Neuronal stem cell (in vitro differentiated cells): ENCODE results near the gene SORL1.

Experiments
- DNase-seq: peaks from one replicate; pipeline ENCODE4 v3.0.0-alpha.2; 2013; ENCODE audit warnings: low spot score
- H2AFZ ChIP-seq: one replicate; pipeline ENCODE4 v1.6.1; 2013; ENCODE audit warnings: mild to moderate bottlenecking, low read length, inconsistent platforms
- H2AK5ac ChIP-seq: 2 replicates; pipeline ENCODE4 v1.6.1; 2013; ENCODE audit warnings: low read depth, mild to moderate bottlenecking, inconsistent platforms, low read length, moderate library complexity, mixed read lengths
- H2BK120ac ChIP-seq: 2 replicates; pipeline ENCODE4 v1.6.1; 2013; ENCODE audit warnings: low read depth, mild to moderate bottlenecking, inconsistent platforms, low read length, moderate library complexity, mixed read lengths
- H2BK12ac ChIP-seq: one replicate; pipeline ENCODE4 v1.6.1; 2013; ENCODE audit warnings: low read length, inconsistent platforms
- H2BK15ac ChIP-seq: 2 replicates; pipeline ENCODE4 v1.6.1; 2013; ENCODE audit warnings: mild to moderate bottlenecking, low read length, inconsistent platforms, mixed read lengths
- H2BK5ac ChIP-seq: one replicate; pipeline ENCODE4 v1.6.1; 2013; ENCODE audit warnings: inconsistent platforms, mild to moderate bottlenecking, low read length, moderate library complexity
- H3K14ac ChIP-seq: one replicate; pipeline ENCODE4 v1.6.1; 2013; ENCODE audit warnings: low read length, inconsistent platforms
- H3K18ac ChIP-seq: 2 replicates; pipeline ENCODE4 v1.6.1; 2013; ENCODE audit warnings: low read length, inconsistent platforms
- H3K23ac ChIP-seq: 2 replicates; pipeline ENCODE4 v1.6.1; 2013; ENCODE audit warnings: low read depth, mild to moderate bottlenecking, mixed read lengths, low read length, inconsistent platforms; ENCODE audit not compliant: poor library complexity
- H3K27ac ChIP-seq: replicated peaks from 3 replicates; pipeline ENCODE4 v1.5.1; 2013; ENCODE audit warnings: low read length, inconsistent platforms
- H3K27me3 ChIP-seq, 3 experiments: 2 replicates each; pipeline ENCODE4 v1.6.1; 2013; ENCODE audit warnings: low read length in 3 of 3, mild to moderate bottlenecking in 2 of 3, inconsistent platforms in 1 of 3, low read depth in 1 of 3, mixed read lengths in 1 of 3, moderate library complexity in 1 of 3; ENCODE audit not compliant: control insufficient read depth in 3 of 3, insufficient read depth in 3 of 3
- H3K36me3 ChIP-seq, 2 donors: replicated peaks in 1 of 2; 2 replicates each; pipeline ENCODE4 v1.6.1; 2013; ENCODE audit warnings: low read length in 2 of 2; ENCODE audit not compliant: control insufficient read depth in 2 of 2, insufficient read depth in 2 of 2
- H3K4ac ChIP-seq: 2 replicates; pipeline ENCODE4 v1.6.1; 2013; ENCODE audit warnings: inconsistent platforms, mild to moderate bottlenecking, low read length, moderate library complexity
- H3K4me1 ChIP-seq, 2 donors: 1 replicate in 1 of 2; 2 replicates in 1 of 2; pipeline ENCODE4 v1.6.1; 2013; ENCODE audit warnings: low read length in 2 of 2, low read depth in 1 of 2; ENCODE audit not compliant: control insufficient read depth in 2 of 2, insufficient read depth in 1 of 2
- H3K4me2 ChIP-seq: one replicate; pipeline ENCODE4 v1.6.1; 2013; ENCODE audit warnings: mild to moderate bottlenecking, low read length, inconsistent platforms; ENCODE audit not compliant: insufficient read depth, poor library complexity, severe bottlenecking
- H3K4me3 ChIP-seq, 2 donors: 2 replicates each; pipeline ENCODE4 v1.5.1; 2013; ENCODE audit warnings: low read length in 2 of 2, mild to moderate bottlenecking in 2 of 2, inconsistent platforms in 1 of 2, moderate library complexity in 1 of 2
- H3K79me1 ChIP-seq: one replicate; pipeline ENCODE4 v1.6.1; 2013; ENCODE audit warnings: low read depth, mild to moderate bottlenecking, inconsistent platforms, low read length, moderate library complexity
- H3K9ac ChIP-seq: one replicate; pipeline ENCODE4 v1.6.1; 2013; ENCODE audit warnings: mild to moderate bottlenecking, low read depth, low read length, inconsistent platforms; ENCODE audit not compliant: poor library complexity
- H3K9me3 ChIP-seq, 2 donors: replicated peaks in 1 of 2; 2 replicates each; pipeline versions ENCODE3 to v1.6.1; 2013; ENCODE audit warnings: low read length in 2 of 2, mild to moderate bottlenecking in 2 of 2, inconsistent platforms in 1 of 2, low read depth in 1 of 2, mixed read lengths in 1 of 2, moderate library complexity in 1 of 2; ENCODE audit not compliant: control insufficient read depth in 2 of 2, insufficient read depth in 1 of 2
- H4K8ac ChIP-seq: one replicate; pipeline ENCODE4 v1.6.1; 2013; ENCODE audit warnings: low read depth, mild to moderate bottlenecking, inconsistent platforms, low read length, moderate library complexity
- H4K91ac ChIP-seq: one replicate; pipeline ENCODE4 v1.6.1; 2013; ENCODE audit warnings: low read length, low read depth, mild to moderate bottlenecking, inconsistent platforms; ENCODE audit not compliant: poor library complexity
- WGBS, 2 donors: extraction: QIAGEN DNeasy Blood & Tissue Kit; methylation state at CpG; one replicate each; pipeline ENCODE4 v1.1.7; 2013; ENCODE audit warnings: missing lambda C conversion rate in 2 of 2, mixed read lengths in 1 of 2; ENCODE audit not compliant: insufficient read length in 2 of 2, insufficient replicate concordance in 1 of 2; ENCODE audit errors: extremely low coverage in 2 of 2; 5-methylcytosine and 5-hydroxymethylcytosine counted together

The SORL1 gene

GRCh38 chr11:121414141-121414913 is 37.8 kb upstream of the SORL1 start:
- DNase-seq: no peak
- H3K18ac ChIP-seq: no peak overlapping the region
- no peak overlapping the region for H2BK12ac ChIP-seq
- no peak overlapping the region for H2BK5ac ChIP-seq
- no peaks in the 10 kb centered on the region for H3K9me3 ChIP-seq
- H3K9ac ChIP-seq: no peak overlapping the region
- H3K27me3 ChIP-seq: no peaks in the 10 kb centered on the region
- peaks cover 2% of the 10 kb centered on the region for H3K79me1 ChIP-seq
- no peak overlapping the region for H2BK15ac ChIP-seq
- peak overlapping the region; percentile 44 for H2AFZ ChIP-seq
- H3K4ac ChIP-seq: no peak overlapping the region
- no peak overlapping the region for H3K4me2 ChIP-seq
- no peak overlapping the region for H4K8ac ChIP-seq
- no peak overlapping the region for H2AK5ac ChIP-seq
- WGBS, 2 donors: no CpG with 5 or more reads among the region's 2 CpGs
- no peak overlapping the region for H3K4me3 ChIP-seq
- no peak overlapping the region for H3K14ac ChIP-seq
- H3K27ac ChIP-seq: no peak overlapping the region
- no peak overlapping the region for H3K23ac ChIP-seq
- no peak overlapping the region for H2BK120ac ChIP-seq
- H3K36me3 ChIP-seq: peaks cover 0 to 1% of the 10 kb centered on the region in 2 donors
- no peaks in the 10 kb centered on the region for H3K4me1 ChIP-seq
- H4K91ac ChIP-seq: no peak overlapping the region

GRCh38 chr11:121415856-121416255 is 36.3 kb upstream of the SORL1 start:
- H3K14ac ChIP-seq: no peak overlapping the region

GRCh38 chr11:121417055-121417551 is 35.0 kb upstream of the SORL1 start:
- Histone ChIP-seq H3K18ac (no peak overlapping the region), H3K14ac (no peak overlapping the region), H3K4ac (no peak overlapping the region), H3K9me3 (no peaks in the 10 kb centered on the region), H3K4me3 (no peak overlapping the region), H3K27me3 (no peaks in the 10 kb centered on the region), H2AK5ac (no peak overlapping the region), H4K8ac (no peak overlapping the region), H2BK5ac (peak overlapping the region; percentile 60), H3K9ac (no peak overlapping the region), H2BK15ac (no peak overlapping the region), H3K4me2 (no peak overlapping the region), H3K23ac (peak overlapping the region; percentile 57), H3K4me1 (no peaks in the 10 kb centered on the region), H2BK120ac (no peak overlapping the region), H3K79me1 (peaks cover 2% of the 10 kb centered on the region), H2BK12ac (no peak overlapping the region), H3K27ac (no peak overlapping the region), H4K91ac (no peak overlapping the region), H2AFZ (peak overlapping the region; percentile 40), H3K36me3 (peaks cover 0 to 1% of the 10 kb centered on the region in 2 donors)
- no CpG with 5 or more reads among the region's 7 CpGs for WGBS, 2 donors
- no peak for DNase-seq

More at GRCh38 chr11:121415856-121416255, 36.3 kb upstream of the SORL1 start:
- H3K27ac ChIP-seq: no peak overlapping the region
- no peak overlapping the region for H3K23ac ChIP-seq
- H3K4ac ChIP-seq: no peak overlapping the region
- no peak overlapping the region for H4K8ac ChIP-seq
- H3K18ac ChIP-seq: no peak overlapping the region
- DNase-seq: no peak
- no CpG with 5 or more reads among the region's 1 CpG for WGBS, 2 donors
- H3K79me1 ChIP-seq: peaks cover 2% of the 10 kb centered on the region
- H3K4me1 ChIP-seq: no peaks in the 10 kb centered on the region
- H2AK5ac ChIP-seq: no peak overlapping the region
- no peaks in the 10 kb centered on the region for H3K9me3 ChIP-seq
- H2BK5ac ChIP-seq: no peak overlapping the region
- no peak overlapping the region for H2BK120ac ChIP-seq
- H3K9ac ChIP-seq: no peak overlapping the region
- H3K27me3 ChIP-seq: no peaks in the 10 kb centered on the region
- no peak overlapping the region for H2AFZ ChIP-seq
- H3K4me3 ChIP-seq: no peak overlapping the region
- no peak overlapping the region for H3K4me2 ChIP-seq
- H2BK12ac ChIP-seq: no peak overlapping the region
- H2BK15ac ChIP-seq: no peak overlapping the region
- H4K91ac ChIP-seq: no peak overlapping the region
- peaks cover 0 to 1% of the 10 kb centered on the region in 2 donors for H3K36me3 ChIP-seq

GRCh38 chr11:121417607-121418006 is 34.5 kb upstream of the SORL1 start:
- Histone ChIP-seq H2BK120ac (no peak overlapping the region), H3K4me3 (no peak overlapping the region), H3K79me1 (peaks cover 2% of the 10 kb centered on the region), H3K27me3 (no peaks in the 10 kb centered on the region), H3K4me1 (no peaks in the 10 kb centered on the region), H2BK12ac (no peak overlapping the region), H3K27ac (no peak overlapping the region), H3K4ac (no peak overlapping the region), H3K18ac (no peak overlapping the region), H2AFZ (peak overlapping the region; percentile 40), H3K4me2 (no peak overlapping the region), H3K9ac (no peak overlapping the region), H4K8ac (no peak overlapping the region), H3K14ac (no peak overlapping the region), H2BK15ac (no peak overlapping the region), H2BK5ac (no peak overlapping the region), H3K23ac (no peak overlapping the region), H4K91ac (no peak overlapping the region), H3K9me3 (no peaks in the 10 kb centered on the region), H2AK5ac (no peak overlapping the region), H3K36me3 (peaks cover 0 to 1% of the 10 kb centered on the region in 2 donors)
- no CpG with 5 or more reads among the region's 2 CpGs for WGBS, 2 donors
- no peak for DNase-seq
